ENCODE data around the gene UTP18. TPM values are rescaled to one million over a fixed set of nuclear protein-coding genes. Genes with fewer than 3 reads are reported as not detected.
A peak's percentile ranks its signal among the peaks of the same experiment; 100 is the strongest.
"Not testable (repeated sequence)": the region's sequence is repeated elsewhere in the genome, so short reads cannot be mapped to it uniquely, and the experiment has no call there.

The UTP18 gene
- total and polyA plus RNA-seq, 2 donors (not counting 1 experiment from before 2014, with no cell fraction given), result 27.9 to 29.2 TPM

DNA sequence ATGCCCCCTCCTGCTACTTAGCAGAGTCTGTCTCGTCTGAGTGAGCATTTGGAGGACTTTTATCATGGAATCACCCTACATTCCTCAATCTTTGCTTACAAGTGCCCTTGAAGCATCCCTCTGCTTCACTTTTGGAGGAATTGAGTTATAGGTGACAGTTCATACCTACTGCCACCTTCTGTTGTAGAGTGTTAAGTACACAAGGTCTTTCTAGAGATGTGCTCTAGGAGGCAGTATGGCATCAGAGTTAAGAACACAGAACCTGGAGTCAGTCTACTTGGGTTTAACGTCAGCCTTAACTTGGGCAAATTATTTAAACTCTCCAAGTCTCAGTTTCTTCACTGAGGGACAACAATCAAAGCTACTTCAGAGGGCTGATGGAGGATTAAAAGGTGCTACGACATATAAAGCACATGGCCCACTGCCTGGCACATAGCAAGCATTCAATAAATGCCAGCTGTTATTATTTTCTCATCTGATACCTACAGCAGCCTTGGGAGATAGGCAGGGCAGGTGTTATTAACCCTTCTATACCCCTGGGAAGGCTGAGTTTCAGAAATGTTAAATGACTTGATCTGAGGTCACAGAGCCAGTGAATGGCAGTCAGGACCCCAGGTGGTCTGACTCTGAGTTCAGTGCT, 62.2 kb downstream of the UTP18 start:
- no peak for TF ChIP-seq EZH2 (IDR thresholded peaks at IDR 0.05; ENCODE audit: low read length, missing control alignments)
- TF ChIP-seq, protein P1, sequence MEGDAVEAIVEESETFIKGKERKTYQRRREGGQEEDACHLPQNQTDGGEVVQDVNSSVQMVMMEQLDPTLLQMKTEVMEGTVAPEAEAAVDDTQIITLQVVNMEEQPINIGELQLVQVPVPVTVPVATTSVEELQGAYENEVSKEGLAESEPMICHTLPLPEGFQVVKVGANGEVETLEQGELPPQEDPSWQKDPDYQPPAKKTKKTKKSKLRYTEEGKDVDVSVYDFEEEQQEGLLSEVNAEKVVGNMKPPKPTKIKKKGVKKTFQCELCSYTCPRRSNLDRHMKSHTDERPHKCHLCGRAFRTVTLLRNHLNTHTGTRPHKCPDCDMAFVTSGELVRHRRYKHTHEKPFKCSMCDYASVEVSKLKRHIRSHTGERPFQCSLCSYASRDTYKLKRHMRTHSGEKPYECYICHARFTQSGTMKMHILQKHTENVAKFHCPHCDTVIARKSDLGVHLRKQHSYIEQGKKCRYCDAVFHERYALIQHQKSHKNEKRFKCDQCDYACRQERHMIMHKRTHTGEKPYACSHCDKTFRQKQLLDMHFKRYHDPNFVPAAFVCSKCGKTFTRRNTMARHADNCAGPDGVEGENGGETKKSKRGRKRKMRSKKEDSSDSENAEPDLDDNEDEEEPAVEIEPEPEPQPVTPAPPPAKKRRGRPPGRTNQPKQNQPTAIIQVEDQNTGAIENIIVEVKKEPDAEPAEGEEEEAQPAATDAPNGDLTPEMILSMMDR (conservative IDR thresholded peaks at IDR 0.05 in 1 of 2, IDR thresholded peaks at IDR 0.05 in 1 of 2; ENCODE audit: low read depth in 1 of 2, low read length in 2 of 2), result peak; percentile 11 to 37
- DNase-seq (ENCODE audit: low read depth in 2 of 2), result peak in 1 of 2 donors; percentile 10

DNA sequence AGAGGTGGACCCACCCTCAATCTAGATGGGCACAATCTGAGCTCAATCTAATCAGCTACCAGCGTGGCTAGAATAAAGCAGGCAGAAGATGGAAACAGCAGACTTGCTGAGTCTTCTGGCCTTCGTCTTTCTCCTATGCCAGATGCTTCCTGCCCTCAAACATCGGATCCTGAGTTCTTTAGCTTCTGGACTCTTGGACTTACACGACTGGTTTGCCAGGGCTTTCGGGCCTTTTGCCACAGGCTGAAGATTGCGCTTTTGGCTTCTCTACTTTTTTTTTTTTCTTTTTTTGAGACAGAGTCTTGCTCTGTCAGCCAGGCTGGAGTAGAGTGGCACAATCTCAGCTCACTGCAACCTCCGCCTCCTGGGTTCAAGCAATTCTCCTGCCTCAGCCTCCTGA, 65.1 kb downstream of the UTP18 start:
- TF ChIP-seq, protein P1 (conservative IDR thresholded peaks at IDR 0.05 in 1 of 2, IDR thresholded peaks at IDR 0.05 in 1 of 2; ENCODE audit: low read depth in 1 of 2, low read length in 2 of 2), result no peak
- TF ChIP-seq EZH2 (IDR thresholded peaks at IDR 0.05; ENCODE audit: low read length, missing control alignments), result no peak
- no peak overlapping the region for H3K27ac ChIP-seq (ENCODE audit: insufficient read depth, low read length)
- no peaks in the 10 kb centered on the region for H3K27me3 ChIP-seq (ENCODE audit: control insufficient read depth, insufficient read depth, low read length)
- no peaks in the 10 kb centered on the region for H3K9me3 ChIP-seq (ENCODE audit: control insufficient read depth, insufficient read depth, low read depth, low read length)
- no peaks in the 10 kb centered on the region for H3K4me1 ChIP-seq (ENCODE audit: control insufficient read depth, extremely low read depth, insufficient read depth, low read length)
- H3K36me3 ChIP-seq (ENCODE audit: control insufficient read depth, insufficient read depth, low read length), result no peaks in the 10 kb centered on the region
- H4K20me1 ChIP-seq (ENCODE audit: control insufficient read depth, extremely low read depth, insufficient read depth, low read length), result no peaks in the 10 kb centered on the region
- H3K4me3 ChIP-seq (replicated peaks in 1 of 4; ENCODE audit: control extremely low read depth in 1 of 4, insufficient read depth in 1 of 4, low read depth in 3 of 4, low read length in 4 of 4), result no peak overlapping the region
- H3K9ac ChIP-seq (ENCODE audit: insufficient read depth, low read length), result no peak overlapping the region
- H3K79me2 ChIP-seq (ENCODE audit: control insufficient read depth, insufficient read depth, low read length), result no peaks in the 10 kb centered on the region
- H3K4me2 ChIP-seq (ENCODE audit: extremely low read depth, insufficient read depth, low read length), result no peak overlapping the region
- no peak overlapping the region for H2AFZ ChIP-seq (ENCODE audit: low read length)
- no peak for DNase-seq (ENCODE audit: low read depth in 2 of 2)

More for the DNA sequence above, 62.2 kb downstream of the UTP18 start:
- Histone ChIP-seq H3K79me2 (ENCODE audit: control insufficient read depth, insufficient read depth, low read length) (no peaks in the 10 kb centered on the region), H3K4me2 (ENCODE audit: extremely low read depth, insufficient read depth, low read length) (no peak overlapping the region), H3K36me3 (ENCODE audit: control insufficient read depth, insufficient read depth, low read length) (no peaks in the 10 kb centered on the region), H4K20me1 (ENCODE audit: control insufficient read depth, extremely low read depth, insufficient read depth, low read length) (no peaks in the 10 kb centered on the region), H3K9me3 (ENCODE audit: control insufficient read depth, insufficient read depth, low read depth, low read length) (no peaks in the 10 kb centered on the region), H3K4me3 (replicated peaks in 1 of 4; ENCODE audit: control extremely low read depth in 1 of 4, insufficient read depth in 1 of 4, low read depth in 3 of 4, low read length in 4 of 4) (no peak overlapping the region), H3K27me3 (ENCODE audit: control insufficient read depth, insufficient read depth, low read length) (no peaks in the 10 kb centered on the region), H3K27ac (ENCODE audit: insufficient read depth, low read length) (no peak overlapping the region), H2AFZ (ENCODE audit: low read length) (no peak overlapping the region), H3K4me1 (ENCODE audit: control insufficient read depth, extremely low read depth, insufficient read depth, low read length) (no peaks in the 10 kb centered on the region), H3K9ac (ENCODE audit: insufficient read depth, low read length) (no peak overlapping the region)

DNA sequence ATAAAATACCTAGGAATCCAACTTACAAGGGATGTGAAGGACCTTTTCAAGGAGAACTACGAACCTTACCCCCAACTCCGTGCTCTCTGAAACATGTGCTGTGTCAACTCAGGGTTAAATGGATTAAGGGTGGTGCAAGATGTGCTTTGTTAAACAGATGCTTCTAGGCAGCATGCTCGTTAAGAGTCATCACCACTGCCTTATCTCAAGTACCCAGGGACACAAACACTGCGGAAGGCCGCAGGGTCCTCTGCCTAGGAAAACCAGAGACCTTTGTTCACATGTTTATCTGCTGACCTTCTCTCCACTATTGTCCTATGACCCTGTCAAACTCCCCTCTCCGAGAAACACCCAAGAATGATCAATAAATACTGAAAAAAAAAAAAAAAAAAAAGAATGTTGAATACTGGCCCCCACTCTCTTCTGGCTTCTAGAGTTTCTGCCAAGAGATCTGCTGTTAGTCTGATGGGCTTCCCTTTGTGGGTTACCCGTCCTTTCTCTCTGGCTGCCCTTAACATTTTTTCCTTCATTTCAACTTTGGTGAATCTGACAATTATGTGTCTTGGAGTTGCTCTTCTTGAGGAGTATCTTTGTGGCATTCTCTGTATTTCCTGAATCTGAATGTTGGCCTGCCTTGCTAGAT, 70.6 kb downstream of the UTP18 start:
- not testable (repeated sequence) for H3K4me3 ChIP-seq (replicated peaks in 1 of 4; ENCODE audit: control extremely low read depth in 1 of 4, insufficient read depth in 1 of 4, low read depth in 3 of 4, low read length in 4 of 4); H3K9ac ChIP-seq (ENCODE audit: insufficient read depth, low read length); H3K36me3 ChIP-seq (ENCODE audit: control insufficient read depth, insufficient read depth, low read length); H3K27me3 ChIP-seq (ENCODE audit: control insufficient read depth, insufficient read depth, low read length); H3K4me2 ChIP-seq (ENCODE audit: extremely low read depth, insufficient read depth, low read length); H3K9me3 ChIP-seq (ENCODE audit: control insufficient read depth, insufficient read depth, low read depth, low read length); H2AFZ ChIP-seq (ENCODE audit: low read length); H3K27ac ChIP-seq (ENCODE audit: insufficient read depth, low read length); H4K20me1 ChIP-seq (ENCODE audit: control insufficient read depth, extremely low read depth, insufficient read depth, low read length); H3K79me2 ChIP-seq (ENCODE audit: control insufficient read depth, insufficient read depth, low read length); DNase-seq (ENCODE audit: low read depth in 2 of 2); H3K4me1 ChIP-seq (ENCODE audit: control insufficient read depth, extremely low read depth, insufficient read depth, low read length)
